PC-3 (cell line): Measurements from ENCODE around the gene FBXW5. TPM values are rescaled to one million over a fixed set of nuclear protein-coding genes. Genes with fewer than 3 reads are reported as not detected.

Experiments
- ATAC-seq: fragments of 200-7000 bp; cut with Tn5 transposase; 2 replicates; pipeline ENCODE4 v1.9.1; 2020; ENCODE audit warnings: mild to moderate bottlenecking, moderate library complexity
- Bru-seq: library from RNA; stranded (reverse); fragments of 400-500 nt; gene quantifications from one replicate; lab custom pipeline; 2021; lab: Mats Ljungman, UMichigan
- BruChase-seq, 2 experiments: library from RNA; stranded (reverse); fragments of 400-500 nt; gene quantifications; one replicate each; lab custom pipeline; 2021; lab: Mats Ljungman, UMichigan
- BruUV-seq: library from RNA; stranded (reverse); fragments of 400-500 nt; replicated peaks from 2 replicates; lab custom pipeline; 2021; lab: Mats Ljungman, UMichigan
- CTCF ChIA-PET: fragments of 300-600 bp; sonication (Branson Sonifier 250); formaldehyde crosslinking; loops from one replicate; lab custom pipeline; 2022; ENCODE audit warnings: antibody characterized with exemption; lab: Charles Lee
- POLR2A ChIA-PET: fragments of 300-600 bp; sonication (Branson Sonifier 250); formaldehyde crosslinking; loops from one replicate; lab custom pipeline; 2022; ENCODE audit warnings: antibody characterized with exemption; ENCODE audit not compliant: unreplicated experiment; lab: Charles Lee
- DNase-seq: peaks from one replicate; pipeline ENCODE4 v3.0.0-alpha.2; 2015
- H2AFZ ChIP-seq: fragments of 300-600 bp; sonication (generic); 2 replicates; pipeline ENCODE4 v1.6.0; 2016; ENCODE audit warnings: antibody characterized with exemption, low read length
- H3F3A ChIP-seq: fragments of 300-600 bp; sonication (generic); one replicate; pipeline ENCODE4 v1.6.0; 2017; ENCODE audit warnings: antibody characterized with exemption, low read length, control low read depth, mild to moderate bottlenecking; ENCODE audit not compliant: unreplicated experiment
- H3K27ac ChIP-seq: fragments of 300-600 bp; sonication (generic); 2 replicates; pipeline ENCODE4 v1.5.1; 2016; ENCODE audit warnings: mild to moderate bottlenecking, low read length
- H3K27me3 ChIP-seq: fragments of 300-600 bp; sonication (generic); 2 replicates; pipeline ENCODE4 v1.6.1; 2016; ENCODE audit warnings: low read length, mixed read lengths
- H3K36me3 ChIP-seq: fragments of 300-600 bp; sonication (generic); 2 replicates; pipeline ENCODE4 v1.6.1; 2016; ENCODE audit warnings: low read depth, mixed run types, low read length, mixed read lengths
- H3K4me1 ChIP-seq: fragments of 300-600 bp; sonication (generic); 2 replicates; pipeline ENCODE4 v1.5.1; 2016; ENCODE audit warnings: low read length; ENCODE audit not compliant: insufficient read depth
- H3K4me2 ChIP-seq: fragments of 300-600 bp; sonication (generic); 2 replicates; pipeline ENCODE4 v1.6.0; 2016; ENCODE audit warnings: low read length
- H3K4me3 ChIP-seq: fragments of 300-600 bp; sonication (generic); 2 replicates; pipeline ENCODE4 v1.5.1; 2016; ENCODE audit warnings: mild to moderate bottlenecking, low read length, mixed read lengths
- H3K79me2 ChIP-seq: fragments of 300-600 bp; sonication (generic); 2 replicates; pipeline ENCODE4 v1.6.1; 2017; ENCODE audit warnings: low read length, mixed read lengths
- H3K9ac ChIP-seq: fragments of 300-600 bp; sonication (generic); 2 replicates; pipeline ENCODE4 v1.6.0; 2016; ENCODE audit warnings: mild to moderate bottlenecking, low read length
- H3K9me2 ChIP-seq: fragments of 300-600 bp; sonication (generic); replicated peaks from 2 replicates; pipeline ENCODE4 v1.6.1; 2016; ENCODE audit warnings: mixed run types, low read length, mixed read lengths
- H3K9me3 ChIP-seq: fragments of 300-600 bp; sonication (generic); 2 replicates; pipeline ENCODE4 v1.6.1; 2016; ENCODE audit warnings: low read length, mixed read lengths
- H4K20me1 ChIP-seq: fragments of 300-600 bp; sonication (generic); 2 replicates; pipeline ENCODE4 v1.6.1; 2016; ENCODE audit warnings: low read length, mixed read lengths
- CTCF ChIP-seq: fragments of 300-600 bp; sonication (generic); conservative IDR thresholded peaks from 2 replicates; pipeline ENCODE4 v1.5.1; 2017; ENCODE audit warnings: antibody characterized with exemption, low read depth, mild to moderate bottlenecking, low read length
- EZH2 ChIP-seq: fragments of 300-600 bp; sonication (generic); IDR thresholded peaks from one replicate; pipeline ENCODE4 v1.6.1; 2017; ENCODE audit warnings: antibody characterized with exemption, mild to moderate bottlenecking, low read length; ENCODE audit not compliant: unreplicated experiment
- EZH2phosphoT487 ChIP-seq: fragments of 300-600 bp; sonication (generic); IDR thresholded peaks from 2 replicates; pipeline ENCODE4 v1.6.1; 2018; ENCODE audit warnings: mild to moderate bottlenecking, antibody characterized with exemption, low read length, borderline replicate concordance
- intact Hi-C: fragments of 100-400 bp; cut with micrococcal nuclease; formaldehyde crosslinking; loops from 2 replicates; pipeline ENCODE4 v1.9.0; 2023
- long read RNA-seq: library from polyadenylated mRNA; unstranded; transcript quantifications from one replicate; pipeline ENCODE4 v2.0.0, GENCODE V29; 2021; ENCODE audit not compliant: unreplicated experiment
- total RNA-seq: library from RNA; depleted of rRNA; stranded (reverse); fragments of >200 nt; gene quantifications from 2 replicates; pipeline ENCODE4 v1.2.3, GENCODE V29; 2014; rRNA removed

The FBXW5 gene
- total RNA-seq (138 and 159 TPM in 2 replicates), Bru-seq, nascent RNA (percentile 63 among the genes with signal in this experiment), BruChase-seq, experiment 1, labeled RNA remaining after a 6-hour chase (percentile 86 among the genes with signal in this experiment), BruChase-seq, experiment 2, labeled RNA remaining after a 2-hour chase (percentile 84 among the genes with signal in this experiment)
- long read RNA-seq, transcript FBXW5-201 (9 exons, 2,274 nt) = major isoform, 294 of 611 reads
- long read RNA-seq, partial matches to known transcripts = 183 of 611 reads
- long read RNA-seq, other reads (novel, unspliced or antisense) = 131 of 611 reads

GRCh38 chr9:136944519-136945332 lies at the start of gene FBXW5, which contains the start of gene C8G:
Gene FBXW5 (minus strand): TSS chr9:136944738. CDS start chr9:136944083, 655 bp downstream.
Gene C8G (plus strand): TSS chr9:136945243. CDS start chr9:136945321, 78 bp downstream.
- BruUV-seq = no TSS peak
- Histone ChIP-seq H3K27me3 (no peaks in the 10 kb centered on the region), H3K9ac (peak within 1 kb of the TSS; percentile 83), H3K4me2 (peak within 1 kb of the TSS; percentile 98), H3K9me2 (no peaks in the 10 kb centered on the region), H3F3A (no peaks in the 10 kb centered on the region), H3K36me3 (no peaks in the 10 kb centered on the region; the same call in 1 of the 2 replicates), H3K79me2 (peaks cover 26% of the 10 kb centered on the region), H3K4me3 (peak within 1 kb of the TSS; percentile 71), H3K9me3 (no peaks in the 10 kb centered on the region), H2AFZ (no peak within 1 kb of the TSS), H4K20me1 (no peaks in the 10 kb centered on the region), H3K4me1 (peaks cover 10% of the 10 kb centered on the region; the same call in 1 of the 2 replicates), H3K27ac (no peak within 1 kb of the TSS)
- CTCF ChIA-PET = interaction anchor here (1.1 kb wide), 1 partner anchor 52 kb away, joined by 3 read pairs; the partner anchor contains the start of gene CLIC3
- intact Hi-C loops = loop anchor here (2.0 kb wide), 1 partner anchor 58 kb away; the partner anchor contains the start of gene TRAF2
- DNase-seq (peak; percentile 91), ATAC-seq (peak; percentile 69)
- POLR2A ChIA-PET = interaction anchor here (0.6 kb wide), 1 partner anchor 219 kb away, joined by 5 read pairs; no protein-coding TSS in a partner anchor
- TF ChIP-seq EZH2 = no peak
- TF ChIP-seq EZH2phosphoT487 = no peak
- TF ChIP-seq CTCF = peak; percentile 77

GRCh38 chr9:136992819-136993369 lies 48.4 kb upstream of the FBXW5 start:
- no peak for DNase-seq
- peak overlapping the region; percentile 90 for H3K9ac ChIP-seq
- peak overlapping the region; percentile 63 for H2AFZ ChIP-seq
- H3K36me3 ChIP-seq = no peaks in the 10 kb centered on the region; the same call in 1 of the 2 replicates
- intact Hi-C loops = loop anchor here (2.0 to 10.0 kb wide), 2 partner anchors 42 to 148 kb away; partner anchors contain the start of genes AJM1 and PHPT1
- ATAC-seq = no peak
- ChIA-PET CTCF (interaction anchor here (0.7 kb wide), 1 partner anchor 204 kb away, joined by 4 read pairs; no protein-coding TSS in a partner anchor), POLR2A (no interaction called here)
- TF ChIP-seq EZH2phosphoT487 (no peak), EZH2 (no peak), CTCF (no peak)
- H3F3A ChIP-seq = no peaks in the 10 kb centered on the region
- H3K27me3 ChIP-seq = no peaks in the 10 kb centered on the region
- peak overlapping the region; percentile 89 for H3K4me3 ChIP-seq
- H3K27ac ChIP-seq = peak overlapping the region; percentile 57
- H3K4me1 ChIP-seq = peaks cover 27% of the 10 kb centered on the region
- no peaks in the 10 kb centered on the region for H3K9me3 ChIP-seq
- H3K79me2 ChIP-seq = peaks cover 16% of the 10 kb centered on the region
- no peaks in the 10 kb centered on the region for H3K9me2 ChIP-seq
- H4K20me1 ChIP-seq = no peaks in the 10 kb centered on the region
- BruUV-seq = TSS peak; percentile 72
- peak overlapping the region; percentile 87 for H3K4me2 ChIP-seq
